Loucy (cell line): ENCODE data around the gene AHI1.

Experiments
- EZH2phosphoT487 ChIP-seq: fragments of 200-600 bp; IDR thresholded peaks from 2 replicates; pipeline ENCODE4 v1.6.1; 2018; ENCODE audit warnings: antibody characterized with exemption, mild to moderate bottlenecking, moderate library complexity, borderline replicate concordance
- TF ChIP-seq, protein P1 (sequence below): fragments of 200-600 bp; sonication (generic); conservative IDR thresholded peaks from 2 replicates; pipeline ENCODE4 v1.5.1; 2014; ENCODE audit warnings: mild to moderate bottlenecking, antibody characterized with exemption, low read length

DNA sequence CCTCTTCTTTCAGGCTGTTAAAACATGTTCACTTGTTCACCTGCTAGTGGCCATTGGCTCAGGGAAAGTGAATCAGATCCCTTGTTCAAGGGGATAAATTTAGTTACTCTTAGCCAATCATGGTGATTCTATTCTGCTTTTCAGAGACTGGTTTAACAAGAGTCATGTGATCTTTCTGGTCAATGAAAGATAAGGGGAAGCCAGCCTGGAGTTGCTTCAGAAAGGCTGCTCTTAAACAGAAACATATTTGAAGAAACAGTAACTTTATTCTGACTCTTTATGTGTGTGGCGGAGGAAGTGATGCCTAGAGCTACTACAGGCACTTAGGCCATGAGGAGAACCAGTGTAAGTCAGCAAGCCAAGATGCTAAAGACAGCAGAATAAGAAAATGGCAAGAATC, 28.1 kb upstream of the AHI1 start:
- TF ChIP-seq, protein P1, sequence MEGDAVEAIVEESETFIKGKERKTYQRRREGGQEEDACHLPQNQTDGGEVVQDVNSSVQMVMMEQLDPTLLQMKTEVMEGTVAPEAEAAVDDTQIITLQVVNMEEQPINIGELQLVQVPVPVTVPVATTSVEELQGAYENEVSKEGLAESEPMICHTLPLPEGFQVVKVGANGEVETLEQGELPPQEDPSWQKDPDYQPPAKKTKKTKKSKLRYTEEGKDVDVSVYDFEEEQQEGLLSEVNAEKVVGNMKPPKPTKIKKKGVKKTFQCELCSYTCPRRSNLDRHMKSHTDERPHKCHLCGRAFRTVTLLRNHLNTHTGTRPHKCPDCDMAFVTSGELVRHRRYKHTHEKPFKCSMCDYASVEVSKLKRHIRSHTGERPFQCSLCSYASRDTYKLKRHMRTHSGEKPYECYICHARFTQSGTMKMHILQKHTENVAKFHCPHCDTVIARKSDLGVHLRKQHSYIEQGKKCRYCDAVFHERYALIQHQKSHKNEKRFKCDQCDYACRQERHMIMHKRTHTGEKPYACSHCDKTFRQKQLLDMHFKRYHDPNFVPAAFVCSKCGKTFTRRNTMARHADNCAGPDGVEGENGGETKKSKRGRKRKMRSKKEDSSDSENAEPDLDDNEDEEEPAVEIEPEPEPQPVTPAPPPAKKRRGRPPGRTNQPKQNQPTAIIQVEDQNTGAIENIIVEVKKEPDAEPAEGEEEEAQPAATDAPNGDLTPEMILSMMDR, result no peak
- no peak for TF ChIP-seq EZH2phosphoT487
